ENCODE results near the gene GSTCD.
"Not testable (repeated sequence)": the region's sequence is repeated elsewhere in the genome, so short reads cannot be mapped to it uniquely, and the experiment has no call there.

GSTCD gene

DNA sequence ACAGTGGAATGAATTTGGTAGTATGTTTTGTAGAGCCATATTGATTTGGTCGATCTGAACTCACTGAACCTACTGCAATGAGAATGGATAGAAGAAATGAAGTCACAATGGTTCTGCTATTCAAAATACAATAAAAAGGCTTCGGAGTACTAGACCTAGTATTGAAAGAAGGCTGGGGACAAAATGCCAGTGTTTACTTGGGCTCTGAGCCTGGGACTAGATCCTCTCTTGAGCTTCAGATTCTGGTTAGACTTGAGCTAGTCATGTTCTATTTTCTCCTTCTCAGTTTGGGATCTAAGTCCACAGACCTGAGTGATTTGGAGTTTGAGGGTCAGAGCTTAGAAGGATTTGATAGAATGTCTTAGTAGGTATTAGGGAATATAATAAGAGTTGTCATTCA is 10.0 kb upstream of the GSTCD start:
- H3K4me3 Mint-ChIP-seq, result no peak overlapping the region
- peaks cover 0 to 5% of the 10 kb centered on the region in 2 donors for H3K4me1 Mint-ChIP-seq
- no peak overlapping the region for H3K27ac Mint-ChIP-seq
- peaks cover 13 to 26% of the 10 kb centered on the region in 2 donors for H3K36me3 Mint-ChIP-seq
- no peak for ATAC-seq (replicated peaks)
- DNase-seq, result no peak
- H3K9me3 Mint-ChIP-seq, result no peaks in the 10 kb centered on the region
- no peaks in the 10 kb centered on the region for H3K27me3 Mint-ChIP-seq

DNA sequence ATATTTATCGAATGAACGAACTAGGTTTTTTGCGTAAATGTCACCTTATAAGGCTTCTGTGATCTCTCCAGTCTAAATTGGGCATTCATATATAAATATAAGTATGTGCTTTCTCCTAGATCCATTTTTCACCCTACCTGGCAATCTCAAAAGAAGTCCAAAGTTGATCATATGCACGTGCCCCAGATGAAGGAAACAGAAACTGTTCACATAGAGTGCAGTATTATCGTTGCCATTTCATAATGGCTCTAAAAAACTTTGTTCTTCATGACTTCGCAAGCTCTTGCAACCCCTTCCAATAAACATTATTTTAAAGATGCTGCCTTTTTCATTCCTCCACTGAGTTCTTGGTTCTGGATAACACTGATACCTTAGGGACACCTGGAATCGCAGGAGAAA is 803 bp upstream of the GSTCD start:
- Mint-ChIP-seq H3K4me3 (peak overlapping the region; percentile 98 to 100), H3K36me3 (peaks cover 5 to 10% of the 10 kb centered on the region in 2 donors), H3K4me1 (peaks cover 20 to 26% of the 10 kb centered on the region in 2 donors), H3K27me3 (no peaks in the 10 kb centered on the region), H3K27ac (peak overlapping the region; percentile 98), H3K9me3 (no peaks in the 10 kb centered on the region)
- ATAC-seq (replicated peaks), result no peak
- no peak for DNase-seq

DNA sequence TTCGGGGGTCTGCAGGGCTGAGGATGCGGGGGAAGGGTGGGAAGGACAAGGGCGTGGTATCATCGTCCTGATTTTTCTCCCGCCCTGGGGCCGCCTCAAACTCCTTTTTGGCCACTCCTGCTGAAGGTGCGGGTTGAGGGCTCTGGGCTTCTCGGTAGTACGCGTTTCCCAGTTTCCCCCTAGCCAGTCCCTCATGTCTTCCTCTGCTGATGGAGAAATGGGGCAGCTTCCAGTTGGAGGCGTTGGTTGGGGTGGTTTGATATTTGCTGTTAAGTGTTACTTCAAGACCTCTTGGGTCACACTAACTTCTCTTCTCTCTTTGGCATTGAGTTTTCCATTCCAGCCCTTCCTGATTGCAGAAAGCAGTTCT is 482 bp downstream of the GSTCD start:
- H3K27me3 Mint-ChIP-seq, result no peaks in the 10 kb centered on the region
- peak overlapping the region; percentile 98 to 100 for H3K4me3 Mint-ChIP-seq
- ATAC-seq (replicated peaks) (peak; percentile 42 to 44), DNase-seq (peak; percentile 0)
- peak overlapping the region; percentile 98 for H3K27ac Mint-ChIP-seq
- peaks cover 21 to 29% of the 10 kb centered on the region in 2 donors for H3K4me1 Mint-ChIP-seq
- no peaks in the 10 kb centered on the region for H3K9me3 Mint-ChIP-seq
- peaks cover 5 to 10% of the 10 kb centered on the region in 2 donors for H3K36me3 Mint-ChIP-seq

DNA sequence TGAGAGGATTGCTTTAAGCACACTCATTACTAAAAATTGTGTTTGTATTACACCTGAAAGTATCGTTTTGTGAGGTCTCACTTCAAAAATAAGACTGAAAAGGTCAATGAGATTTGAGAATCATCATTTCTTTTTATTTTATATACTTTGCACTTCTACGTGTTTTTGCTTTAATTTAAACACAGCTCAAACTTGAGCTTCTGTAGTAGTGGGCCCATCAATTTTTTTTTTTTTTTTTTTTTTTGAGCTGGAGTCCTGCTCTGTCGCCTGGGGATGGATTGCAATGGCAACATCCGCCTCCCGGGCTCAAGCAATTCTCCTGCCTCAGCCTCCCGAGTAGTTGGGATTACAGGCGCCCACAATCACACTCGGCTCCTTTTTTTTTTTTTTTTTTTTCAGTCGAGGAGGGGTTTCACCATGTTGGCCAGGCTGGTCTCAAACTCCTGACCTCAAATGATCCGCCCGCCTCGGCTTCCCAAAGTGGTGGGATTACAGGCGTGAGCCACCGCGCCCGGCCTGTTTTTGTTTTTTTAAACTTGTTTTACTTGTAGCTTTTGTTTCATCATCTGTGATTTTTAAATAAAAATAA is 1.5 kb downstream of the GSTCD start:
- no peak for DNase-seq
- H3K36me3 Mint-ChIP-seq, result peaks cover 5 to 10% of the 10 kb centered on the region in 2 donors
- no peaks in the 10 kb centered on the region for H3K9me3 Mint-ChIP-seq
- no peaks in the 10 kb centered on the region for H3K27me3 Mint-ChIP-seq
- H3K4me1 Mint-ChIP-seq, result peaks cover 23 to 32% of the 10 kb centered on the region in 2 donors
- peak overlapping the region; percentile 25 to 35 for H3K4me3 Mint-ChIP-seq
- H3K27ac Mint-ChIP-seq, result no peak overlapping the region
- no peak for ATAC-seq (replicated peaks)

DNA sequence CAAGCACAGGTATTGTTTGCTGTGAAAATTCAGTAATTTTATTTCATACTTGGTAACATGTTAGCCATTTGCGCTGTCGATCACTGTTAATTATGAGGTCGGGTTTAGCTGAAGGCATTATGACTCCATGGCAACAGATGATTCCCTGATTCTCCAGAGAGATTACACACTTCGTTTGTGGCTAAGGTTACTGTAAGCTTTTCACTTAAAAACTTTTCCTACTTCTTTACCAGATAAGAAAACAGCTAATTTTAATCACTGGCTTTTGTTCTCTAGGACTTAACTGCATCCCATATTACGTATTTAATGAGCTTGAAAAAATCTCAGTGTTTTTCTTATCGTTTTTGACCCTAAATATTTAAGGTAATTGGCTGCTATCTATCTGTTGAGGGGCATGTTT is 2.1 kb downstream of the GSTCD start:
- Mint-ChIP-seq H3K9me3 (no peaks in the 10 kb centered on the region), H3K4me3 (no peak overlapping the region), H3K27me3 (no peaks in the 10 kb centered on the region), H3K36me3 (peaks cover 3 to 8% of the 10 kb centered on the region in 2 donors), H3K4me1 (peaks cover 21 to 32% of the 10 kb centered on the region in 2 donors), H3K27ac (no peak overlapping the region)
- DNase-seq (no peak), ATAC-seq (replicated peaks) (no peak)

DNA sequence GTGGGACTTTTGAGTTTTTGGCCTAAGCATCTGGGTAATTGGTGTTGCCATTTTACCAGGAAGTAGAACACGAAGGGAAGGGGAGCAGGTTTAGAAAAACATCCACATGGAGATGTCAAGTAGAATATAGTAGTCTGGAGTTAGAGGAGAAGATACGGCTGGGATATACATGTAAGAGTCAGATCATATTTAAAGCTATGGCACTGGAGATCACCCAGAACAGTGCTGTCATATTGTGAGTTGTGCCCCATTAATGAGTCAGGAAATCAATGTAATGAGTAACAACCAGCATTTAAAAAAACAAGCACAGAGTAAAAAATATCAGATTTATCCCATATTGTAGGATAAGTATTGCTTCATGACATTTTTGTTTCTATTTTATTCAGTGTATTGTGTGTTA is 4.2 kb downstream of the GSTCD start:
- H3K27me3 Mint-ChIP-seq, result no peaks in the 10 kb centered on the region
- H3K4me1 Mint-ChIP-seq, result peaks cover 10 to 18% of the 10 kb centered on the region in 2 donors
- H3K36me3 Mint-ChIP-seq, result peaks cover 1 to 6% of the 10 kb centered on the region in 2 donors
- DNase-seq (no peak), ATAC-seq (replicated peaks) (no peak)
- no peak overlapping the region for H3K4me3 Mint-ChIP-seq
- no peaks in the 10 kb centered on the region for H3K9me3 Mint-ChIP-seq
- no peak overlapping the region for H3K27ac Mint-ChIP-seq

DNA sequence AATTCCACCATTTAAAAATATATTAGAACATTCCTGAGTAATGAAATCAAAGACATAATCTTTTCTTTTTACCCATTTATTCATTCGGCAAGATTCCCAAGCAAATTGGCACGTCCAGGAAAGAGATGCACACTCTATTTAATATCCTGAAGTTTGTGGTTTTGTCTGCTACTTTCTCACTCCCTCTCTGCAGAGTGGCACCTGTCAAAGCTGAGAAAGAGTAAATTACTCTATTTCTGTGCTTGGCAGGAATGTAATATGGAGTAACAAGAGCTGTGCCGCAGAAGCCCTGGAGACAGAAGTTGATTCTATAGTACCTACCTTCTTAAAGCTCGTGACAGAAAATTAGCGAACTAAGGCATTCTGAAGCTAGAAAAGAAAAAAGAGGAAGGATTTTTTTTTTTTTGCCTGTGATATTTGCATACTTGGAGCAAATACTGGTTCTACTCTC is 5.5 kb downstream of the GSTCD start:
- ATAC-seq (replicated peaks) (peak; percentile 76 to 79), DNase-seq (no peak)
- H3K27ac Mint-ChIP-seq, result no peak overlapping the region
- H3K27me3 Mint-ChIP-seq, result no peaks in the 10 kb centered on the region
- H3K4me3 Mint-ChIP-seq, result peak overlapping the region; percentile 75 to 79
- H3K9me3 Mint-ChIP-seq, result no peaks in the 10 kb centered on the region
- peaks cover 2 to 3% of the 10 kb centered on the region in 2 donors for H3K36me3 Mint-ChIP-seq
- peaks cover 10 to 15% of the 10 kb centered on the region in 2 donors for H3K4me1 Mint-ChIP-seq

DNA sequence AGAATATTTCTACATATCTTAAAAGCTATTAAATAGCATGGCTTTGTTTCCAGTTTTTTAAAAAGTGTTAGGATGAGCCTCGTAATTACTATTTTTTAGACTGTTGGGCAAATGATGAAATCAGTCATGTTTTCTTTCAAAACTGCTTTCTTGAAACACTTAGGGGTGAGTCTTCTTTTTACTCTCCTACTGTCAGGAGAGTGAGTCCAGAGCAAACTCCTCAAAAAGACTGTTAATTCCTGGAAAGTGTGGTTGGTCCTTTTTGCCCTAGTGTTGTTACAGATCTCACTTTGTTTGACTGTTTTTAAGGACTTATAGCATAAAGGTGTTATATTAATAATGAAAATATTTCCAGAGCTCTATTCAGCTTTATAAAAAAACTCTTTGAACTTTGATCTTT is 6.3 kb downstream of the GSTCD start:
- peaks cover 2 to 4% of the 10 kb centered on the region in 2 donors for H3K36me3 Mint-ChIP-seq
- H3K4me1 Mint-ChIP-seq, result peaks cover 7 to 15% of the 10 kb centered on the region in 2 donors
- H3K27ac Mint-ChIP-seq, result no peak overlapping the region
- H3K27me3 Mint-ChIP-seq, result no peaks in the 10 kb centered on the region
- ATAC-seq (replicated peaks) (no peak), DNase-seq (no peak)
- H3K4me3 Mint-ChIP-seq, result no peak overlapping the region
- no peaks in the 10 kb centered on the region for H3K9me3 Mint-ChIP-seq

DNA sequence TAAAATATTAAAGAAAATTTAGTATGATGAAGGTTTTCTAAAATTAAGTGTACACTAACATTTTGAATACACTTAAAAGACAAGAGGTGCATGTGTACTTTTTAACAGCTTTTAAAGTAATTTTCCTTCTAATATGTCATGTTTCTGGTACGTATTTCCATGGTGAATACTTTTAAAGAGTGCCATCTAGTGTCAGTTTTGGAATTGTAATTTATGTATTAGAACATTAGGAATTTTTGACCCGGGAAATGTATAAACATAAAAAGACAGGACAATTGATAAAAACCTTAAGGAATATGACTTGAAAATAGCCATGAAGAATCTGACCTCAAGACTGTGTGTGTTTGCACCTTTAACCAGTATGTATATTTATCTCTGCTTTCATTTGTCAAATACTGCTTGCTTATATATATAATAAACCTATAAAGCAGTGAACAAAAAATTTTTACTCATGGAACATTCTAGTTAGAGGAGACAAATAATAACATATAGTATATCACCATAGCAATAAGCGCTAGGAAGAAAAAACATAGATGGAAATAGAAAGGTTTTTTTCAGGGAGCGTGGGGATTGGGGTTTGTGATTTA is 7.2 kb downstream of the GSTCD start:
- no peak overlapping the region for H3K4me3 Mint-ChIP-seq
- no peak overlapping the region for H3K27ac Mint-ChIP-seq
- no peaks in the 10 kb centered on the region for H3K27me3 Mint-ChIP-seq
- ATAC-seq (replicated peaks) (no peak), DNase-seq (no peak)
- H3K36me3 Mint-ChIP-seq, result peaks cover 2 to 12% of the 10 kb centered on the region in 2 donors
- peaks cover 7 to 15% of the 10 kb centered on the region in 2 donors for H3K4me1 Mint-ChIP-seq
- no peaks in the 10 kb centered on the region for H3K9me3 Mint-ChIP-seq

DNA sequence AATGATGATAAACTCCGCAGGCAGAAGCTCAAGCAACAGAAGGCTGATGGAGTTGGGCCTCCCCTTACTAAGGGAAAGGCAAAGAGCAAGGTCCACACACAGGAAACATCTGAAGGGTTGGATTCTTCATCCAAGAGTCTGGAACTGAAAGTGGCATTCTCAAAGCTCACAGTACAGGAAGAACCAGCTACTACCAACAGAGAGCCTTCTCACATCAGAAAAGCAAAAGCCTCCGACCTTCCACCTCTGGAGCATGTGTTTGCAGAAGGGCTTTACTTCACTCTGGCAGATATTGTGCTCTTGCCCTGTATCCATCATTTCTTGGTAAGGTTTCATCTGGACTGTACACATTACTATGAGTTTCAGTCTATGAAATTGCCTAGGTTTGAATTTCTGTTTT is 10.6 kb downstream of the GSTCD start:
- Mint-ChIP-seq H3K27me3 (no peaks in the 10 kb centered on the region), H3K9me3 (no peaks in the 10 kb centered on the region), H3K4me1 (peaks cover under 1 to 2% of the 10 kb centered on the region in 2 donors), H3K4me3 (no peak overlapping the region), H3K36me3 (peaks cover 2 to 22% of the 10 kb centered on the region in 2 donors), H3K27ac (no peak overlapping the region)
- DNase-seq, result no peak
- no peak for ATAC-seq (replicated peaks)

DNA sequence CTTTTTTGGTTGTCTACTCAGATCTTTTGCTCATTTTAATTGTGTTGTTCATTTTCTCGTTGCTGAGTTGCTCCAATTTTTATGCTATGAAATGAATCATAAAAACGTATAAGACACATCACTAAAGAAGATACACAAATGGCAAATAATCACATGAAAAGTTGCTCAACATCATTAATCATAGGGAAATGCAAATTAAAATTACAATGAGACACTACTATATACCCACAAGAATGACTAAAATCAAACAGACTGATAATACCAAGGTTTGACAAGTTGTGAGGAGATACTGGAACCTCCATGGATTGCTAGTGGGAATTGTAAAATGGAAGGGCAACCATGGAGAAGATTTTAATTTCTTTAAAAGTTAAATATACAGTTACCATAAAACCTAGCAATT is 17.0 kb downstream of the GSTCD start:
- peaks cover 3 to 7% of the 10 kb centered on the region in 2 donors for H3K9me3 Mint-ChIP-seq
- no peaks in the 10 kb centered on the region for H3K4me1 Mint-ChIP-seq

DNA sequence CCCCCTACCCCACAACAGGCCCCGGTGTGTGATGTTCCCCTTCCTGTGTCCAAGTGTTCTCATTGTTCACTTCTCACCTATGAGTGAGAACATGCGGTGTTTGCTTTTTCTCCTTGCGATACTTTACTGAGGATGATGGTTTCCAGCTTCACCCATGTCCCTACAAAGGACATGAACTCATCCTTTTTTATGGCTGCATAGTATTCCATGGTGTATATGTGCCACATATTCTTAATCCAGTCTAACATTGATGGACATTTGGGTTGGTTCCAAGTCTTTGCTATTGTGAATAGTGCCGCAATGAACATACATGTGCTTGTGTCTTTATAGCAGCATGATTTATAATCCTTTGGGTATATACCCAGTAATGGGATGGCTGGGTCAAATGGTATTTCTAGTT is 21.3 kb downstream of the GSTCD start:
- H3K36me3 Mint-ChIP-seq, result peaks cover 62 to 63% of the 10 kb centered on the region in 2 donors
- not testable (repeated sequence) for ATAC-seq (replicated peaks); H3K27me3 Mint-ChIP-seq; DNase-seq; H3K4me1 Mint-ChIP-seq; H3K27ac Mint-ChIP-seq; H3K4me3 Mint-ChIP-seq
- peaks cover 15 to 20% of the 10 kb centered on the region in 2 donors for H3K9me3 Mint-ChIP-seq

More for the DNA sequence above, 17.0 kb downstream of the GSTCD start:
- H3K27ac Mint-ChIP-seq, result no peak overlapping the region
- H3K27me3 Mint-ChIP-seq, result no peaks in the 10 kb centered on the region
- no peak for ATAC-seq (replicated peaks)
- no peak for DNase-seq
- peaks cover 23 to 39% of the 10 kb centered on the region in 2 donors for H3K36me3 Mint-ChIP-seq
- no peak overlapping the region for H3K4me3 Mint-ChIP-seq

DNA sequence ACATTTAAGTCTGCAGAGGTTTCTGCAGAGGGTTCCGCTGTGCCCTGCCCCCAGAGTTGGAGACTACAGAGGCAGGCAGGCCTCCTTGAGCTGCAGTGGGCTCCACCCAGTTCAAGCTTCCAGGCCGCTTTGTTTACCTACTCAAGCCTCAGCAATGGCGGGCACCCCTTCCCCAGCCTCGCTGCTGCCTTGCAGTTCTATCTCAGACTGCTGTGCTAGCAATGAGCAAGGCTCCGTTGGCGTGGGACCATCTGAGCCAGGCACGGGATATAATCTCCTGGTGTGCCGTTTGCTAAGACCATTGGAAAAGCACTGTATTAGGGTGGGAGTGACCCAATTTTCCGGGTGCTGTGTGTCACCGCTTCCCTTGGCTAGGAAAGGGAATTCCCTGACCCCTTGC is 26.6 kb downstream of the GSTCD start:
- DNase-seq; H3K27me3 Mint-ChIP-seq; H3K27ac Mint-ChIP-seq; H3K4me1 Mint-ChIP-seq; ATAC-seq (replicated peaks); H3K4me3 Mint-ChIP-seq: not testable (repeated sequence)
- Mint-ChIP-seq H3K9me3 (peaks cover 25 to 42% of the 10 kb centered on the region in 2 donors), H3K36me3 (peaks cover 88 to 92% of the 10 kb centered on the region in 2 donors)

DNA sequence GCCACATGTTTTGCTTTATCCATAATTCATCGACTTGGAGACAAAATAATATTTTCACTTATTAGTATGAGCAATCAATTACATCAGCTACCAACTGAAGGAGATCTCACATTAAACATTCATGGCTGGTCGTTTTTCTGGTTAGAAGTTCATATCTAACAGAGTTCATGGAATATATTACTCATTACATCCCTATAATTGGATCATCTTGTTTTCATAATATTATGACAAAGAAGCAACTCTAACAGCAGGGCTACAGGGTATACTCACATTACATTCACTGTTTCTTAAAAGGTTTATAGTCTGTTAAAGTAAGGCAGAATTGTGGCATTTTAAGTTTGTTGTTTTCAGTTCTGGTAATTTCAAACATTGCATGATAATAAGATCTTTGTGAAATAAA is 33.0 kb downstream of the GSTCD start:
- Mint-ChIP-seq H3K27me3 (no peaks in the 10 kb centered on the region), H3K36me3 (peaks cover 38 to 48% of the 10 kb centered on the region in 2 donors), H3K4me3 (no peak overlapping the region), H3K27ac (no peak overlapping the region), H3K9me3 (peaks cover 17 to 20% of the 10 kb centered on the region in 2 donors), H3K4me1 (no peaks in the 10 kb centered on the region)
- ATAC-seq (replicated peaks), result no peak
- no peak for DNase-seq

DNA sequence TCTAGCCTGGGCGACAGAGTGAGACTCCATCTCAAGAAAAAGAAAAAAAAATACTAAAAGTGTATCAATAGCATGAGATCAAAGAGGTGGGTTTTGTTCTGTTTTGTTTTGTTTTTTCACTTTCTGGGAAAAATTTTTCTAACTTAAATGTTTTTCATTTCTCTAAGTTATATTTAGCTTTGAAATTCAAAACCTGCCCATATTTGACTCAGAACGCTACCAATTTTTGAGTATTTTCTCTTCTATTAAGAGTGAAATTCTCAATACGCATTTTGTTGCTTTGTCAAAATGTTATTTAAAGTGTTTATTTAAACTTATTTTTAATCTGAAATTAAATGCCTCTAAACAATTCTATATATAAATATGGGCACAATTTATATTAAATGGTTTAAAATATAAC is 39.6 kb downstream of the GSTCD start:
- H3K9me3 Mint-ChIP-seq, result no peaks in the 10 kb centered on the region
- H3K36me3 Mint-ChIP-seq, result peaks cover 0 to 6% of the 10 kb centered on the region in 2 donors
- no peaks in the 10 kb centered on the region for H3K27me3 Mint-ChIP-seq
- H3K27ac Mint-ChIP-seq, result no peak overlapping the region
- no peak for DNase-seq
- no peak overlapping the region for H3K4me3 Mint-ChIP-seq
- ATAC-seq (replicated peaks), result no peak
- no peaks in the 10 kb centered on the region for H3K4me1 Mint-ChIP-seq
